Epithelial cell of esophagus (primary cell): ENCODE measurements around the gene VKORC1.
"Not testable (repeated sequence)": the region's sequence is repeated elsewhere in the genome, so short reads cannot be mapped to it uniquely, and the experiment has no call there.

Source experiments
- DNase-seq: peaks from one replicate; pipeline ENCODE4 v3.0.0; 2010; ENCODE audit warnings: low read depth
- H3K4me3 ChIP-seq: 2 replicates; pipeline ENCODE4 v1.5.1; 2011; ENCODE audit warnings: mild to moderate bottlenecking, low read length, control low read depth
- TF ChIP-seq, protein P1 (sequence below): IDR thresholded peaks from 2 replicates; pipeline ENCODE4 v1.5.1; 2011; ENCODE audit warnings: low read depth, mild to moderate bottlenecking, low read length, control low read depth, inconsistent platforms; ENCODE audit not compliant: insufficient read depth; ENCODE audit errors: missing control alignments

The VKORC1 gene

DNA sequence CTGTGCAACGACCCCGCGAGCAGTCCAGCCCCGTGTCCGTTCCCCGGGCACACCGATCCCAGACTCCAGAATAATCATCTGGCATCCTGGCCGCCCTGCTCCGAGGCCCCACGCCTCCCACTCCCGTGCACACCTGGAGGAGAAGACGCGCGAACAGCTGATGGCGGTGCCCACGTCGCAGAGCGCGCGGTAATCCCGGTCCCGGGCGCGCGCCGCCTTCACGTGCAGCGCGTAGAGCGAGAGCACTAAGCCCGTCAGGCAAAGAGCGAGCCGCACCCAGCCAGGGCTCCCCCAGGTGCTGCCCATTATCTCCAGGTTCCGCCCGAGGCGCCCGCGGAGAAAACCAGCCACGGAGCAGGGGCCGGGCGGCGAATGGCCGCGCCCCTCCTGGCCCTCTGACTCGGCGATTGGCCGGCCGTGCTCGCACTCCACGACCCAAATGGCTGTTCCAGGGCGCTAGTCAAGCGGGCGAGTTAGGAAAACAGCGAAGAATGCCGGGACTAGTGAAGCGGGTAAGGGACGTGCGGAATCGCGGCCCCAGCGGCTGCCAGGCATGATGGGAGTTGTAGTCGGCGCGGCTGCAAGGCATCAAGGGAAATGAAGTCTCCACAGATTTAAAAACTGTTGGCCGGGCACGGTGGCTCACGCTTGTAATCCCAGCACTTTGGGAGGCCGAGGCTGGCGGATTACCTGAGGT lies at the start of gene VKORC1:
Gene VKORC1 (minus strand): TSS at position 374 of the 697 bp plus-strand sequence. CDS start 68 bp downstream, at position 306.
- TF ChIP-seq, protein P1, sequence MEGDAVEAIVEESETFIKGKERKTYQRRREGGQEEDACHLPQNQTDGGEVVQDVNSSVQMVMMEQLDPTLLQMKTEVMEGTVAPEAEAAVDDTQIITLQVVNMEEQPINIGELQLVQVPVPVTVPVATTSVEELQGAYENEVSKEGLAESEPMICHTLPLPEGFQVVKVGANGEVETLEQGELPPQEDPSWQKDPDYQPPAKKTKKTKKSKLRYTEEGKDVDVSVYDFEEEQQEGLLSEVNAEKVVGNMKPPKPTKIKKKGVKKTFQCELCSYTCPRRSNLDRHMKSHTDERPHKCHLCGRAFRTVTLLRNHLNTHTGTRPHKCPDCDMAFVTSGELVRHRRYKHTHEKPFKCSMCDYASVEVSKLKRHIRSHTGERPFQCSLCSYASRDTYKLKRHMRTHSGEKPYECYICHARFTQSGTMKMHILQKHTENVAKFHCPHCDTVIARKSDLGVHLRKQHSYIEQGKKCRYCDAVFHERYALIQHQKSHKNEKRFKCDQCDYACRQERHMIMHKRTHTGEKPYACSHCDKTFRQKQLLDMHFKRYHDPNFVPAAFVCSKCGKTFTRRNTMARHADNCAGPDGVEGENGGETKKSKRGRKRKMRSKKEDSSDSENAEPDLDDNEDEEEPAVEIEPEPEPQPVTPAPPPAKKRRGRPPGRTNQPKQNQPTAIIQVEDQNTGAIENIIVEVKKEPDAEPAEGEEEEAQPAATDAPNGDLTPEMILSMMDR, result no peak

GRCh38 chr16:31143694-31144148 lies 49.1 kb upstream of the VKORC1 start:
- TF ChIP-seq, protein P1, result no peak
- no peak for DNase-seq
- no peak overlapping the region for H3K4me3 ChIP-seq

More for the DNA sequence above, at the start of gene VKORC1:
- DNase-seq, result peak; percentile 99
- peak within 1 kb of the TSS; percentile 87 for H3K4me3 ChIP-seq

DNA sequence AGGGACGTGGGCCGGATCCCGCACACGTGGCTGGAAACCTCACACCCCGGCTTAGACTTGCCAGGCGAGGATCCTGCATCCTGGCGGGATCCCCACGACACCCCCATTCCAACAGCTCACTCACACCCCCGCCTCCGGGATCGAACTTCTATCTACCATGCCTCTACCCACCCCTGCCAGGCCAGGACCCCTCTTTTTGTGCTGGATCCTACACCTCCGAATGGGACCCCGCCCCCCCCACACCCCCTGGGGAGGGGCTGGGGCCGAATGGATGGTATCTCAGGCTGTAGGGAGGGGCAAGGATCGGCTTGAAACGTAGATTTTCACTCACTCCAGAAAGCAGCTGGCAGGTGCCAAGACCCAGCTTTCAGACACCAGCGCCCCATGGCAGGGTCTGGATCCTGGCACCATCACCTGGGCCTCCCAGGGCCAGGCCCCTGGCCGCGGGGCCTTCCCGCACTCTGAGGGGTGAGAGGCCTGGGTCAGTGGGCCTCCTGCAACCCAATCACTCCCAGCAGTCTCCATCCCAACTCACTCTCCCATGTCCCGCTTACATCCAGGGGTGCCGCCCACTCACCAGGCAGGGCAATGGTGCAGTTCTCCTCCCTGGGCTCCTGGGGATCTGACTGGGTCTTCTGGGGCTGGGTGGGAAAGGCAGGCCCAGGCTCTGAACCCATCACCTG lies 48.6 kb upstream of the VKORC1 start:
- no peak for DNase-seq
- TF ChIP-seq, protein P1, result no peak
- H3K4me3 ChIP-seq, result no peak overlapping the region

DNA sequence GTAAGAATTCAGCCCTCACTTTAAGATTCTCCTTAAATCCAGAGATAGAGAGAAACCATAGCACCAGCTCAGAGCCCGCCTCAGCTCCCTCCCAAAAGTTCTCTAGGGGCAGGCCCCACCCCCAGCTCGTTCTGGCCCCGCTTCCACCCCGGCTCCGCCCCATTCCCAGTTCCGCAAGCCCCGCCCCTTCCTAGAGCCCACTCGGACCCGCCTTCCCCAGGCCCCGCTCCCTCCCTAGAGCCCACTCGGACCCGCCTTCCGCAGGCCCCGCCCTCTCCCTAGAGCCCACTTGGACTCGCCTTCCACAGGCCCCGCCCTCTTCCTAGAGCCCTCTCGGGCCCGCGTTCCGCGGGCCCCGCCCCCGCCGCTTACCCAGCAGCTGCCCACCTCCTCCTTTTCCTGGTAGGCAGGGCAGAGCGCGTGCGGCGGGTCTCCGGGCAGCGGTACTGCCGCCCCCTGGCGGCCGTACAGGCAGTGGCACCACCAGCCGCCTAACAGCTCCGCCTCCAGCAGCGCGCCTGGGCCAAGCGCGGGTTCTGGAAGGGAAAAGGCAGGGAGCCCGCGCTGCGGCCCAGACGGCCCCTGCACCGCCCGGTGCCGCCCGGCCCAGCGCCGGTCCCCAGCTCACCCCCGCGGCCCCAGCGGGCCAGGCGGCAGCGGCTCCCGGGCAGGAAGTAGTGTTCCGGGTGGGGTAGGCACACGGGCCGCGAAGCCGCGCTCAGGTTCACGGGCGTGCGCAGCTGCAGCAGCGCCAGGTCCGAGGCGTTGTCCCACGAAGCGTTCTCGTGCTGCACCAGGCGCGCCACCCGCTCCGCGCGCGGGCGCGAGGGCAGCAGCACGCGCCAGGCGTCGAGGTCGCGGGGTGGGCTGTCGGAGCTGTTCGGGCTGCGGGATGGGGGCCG lies 47.8 kb upstream of the VKORC1 start:
- TF ChIP-seq, protein P1, result peak; percentile 64
- DNase-seq, result peak; percentile 99
- peak overlapping the region; percentile 36 for H3K4me3 ChIP-seq

- H3K4me3 ChIP-seq, result peak overlapping the region; percentile 36
- DNase-seq, result peak; percentile 72
- TF ChIP-seq, protein P1, result no peak
Measured at GRCh38 chr16:31141489-31142108, 47.0 kb upstream of the VKORC1 start.

DNA sequence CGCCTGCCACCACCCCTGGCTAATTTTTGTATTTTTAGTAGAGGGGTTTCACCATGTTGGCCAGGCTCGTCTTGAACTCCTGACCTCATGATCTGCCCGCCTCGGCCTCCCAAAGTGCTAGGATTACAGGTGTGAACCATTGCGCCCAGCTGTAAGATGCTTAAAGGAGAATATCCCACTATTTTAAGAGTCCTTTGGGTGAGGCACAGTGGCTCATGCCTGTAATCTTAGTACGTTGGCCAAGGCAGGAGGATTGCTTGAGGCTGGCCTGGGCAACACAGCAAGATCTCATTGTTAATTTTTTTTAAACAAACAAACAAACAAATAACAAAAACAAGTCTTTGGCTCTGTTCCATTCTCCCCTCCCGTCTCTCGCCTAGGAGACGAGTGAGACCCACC lies 46.5 kb upstream of the VKORC1 start:
- H3K4me3 ChIP-seq, DNase-seq: not testable (repeated sequence)
